OCI-LY1 (cell line): ENCODE results near the gene CD19.
"Not testable (repeated sequence)": the region's sequence is repeated elsewhere in the genome, so short reads cannot be mapped to it uniquely, and the experiment has no call there.

Experiments used
- H2AFZ ChIP-seq: fragments of 200-600 bp; sonication (generic), shearing (Covaris generic); 2 replicates; pipeline ENCODE4 v1.6.0; 2014; ENCODE audit warnings: antibody characterized with exemption, mild to moderate bottlenecking, low read length
- H3F3A ChIP-seq: fragments of 200-600 bp; sonication (generic), shearing (Covaris generic); 2 replicates; pipeline ENCODE4 v1.6.0; 2014; ENCODE audit warnings: mild to moderate bottlenecking, antibody characterized with exemption, low read length, moderate library complexity; ENCODE audit not compliant: insufficient read depth
- H3K27ac ChIP-seq: fragments of 200-600 bp; sonication (generic); 2 replicates; pipeline ENCODE4 v1.5.1; 2014; ENCODE audit warnings: low read length, mixed run types, mild to moderate bottlenecking, low read depth; ENCODE audit not compliant: poor library complexity, severe bottlenecking
- H3K27me3 ChIP-seq: fragments of 200-600 bp; sonication (generic); 2 replicates; pipeline ENCODE4 v1.6.0; 2014; ENCODE audit warnings: antibody characterized with exemption, mild to moderate bottlenecking, low read length, moderate library complexity; ENCODE audit not compliant: insufficient read depth
- H3K36me3 ChIP-seq: fragments of 200-600 bp; sonication (generic); 2 replicates; pipeline ENCODE4 v1.6.1; 2014; ENCODE audit warnings: mild to moderate bottlenecking, antibody characterized with exemption, low read length, moderate library complexity, mixed read lengths; ENCODE audit not compliant: insufficient read depth
- H3K4me1 ChIP-seq: fragments of 200-600 bp; sonication (generic); 2 replicates; pipeline ENCODE4 v1.5.1; 2014; ENCODE audit warnings: mild to moderate bottlenecking, low read length, moderate library complexity; ENCODE audit not compliant: insufficient read depth, severe bottlenecking
- H3K4me2 ChIP-seq: fragments of 200-600 bp; sonication (generic), shearing (Covaris generic); 2 replicates; pipeline ENCODE4 v1.6.1; 2014; ENCODE audit warnings: low read length
- H3K4me3 ChIP-seq: fragments of 200-600 bp; sonication (generic); 2 replicates; pipeline ENCODE4 v1.5.1; 2014; ENCODE audit warnings: low read length, low read depth, mild to moderate bottlenecking, mixed read lengths; ENCODE audit not compliant: poor library complexity, severe bottlenecking
- H3K79me2 ChIP-seq: fragments of 200-600 bp; shearing (Covaris generic); 2 replicates; pipeline ENCODE4 v1.6.1; 2016; ENCODE audit warnings: mixed run types, low read length, mixed read lengths; ENCODE audit not compliant: insufficient read depth
- H3K9ac ChIP-seq: fragments of 200-600 bp; sonication (generic), shearing (Covaris generic); 2 replicates; pipeline ENCODE4 v1.6.1; 2014; ENCODE audit warnings: mild to moderate bottlenecking, low read length, mixed read lengths
- H3K9me2 ChIP-seq: fragments of 200-600 bp; sonication (generic), shearing (Covaris generic); 2 replicates; pipeline ENCODE4 v1.6.1; 2014; ENCODE audit warnings: low read depth, mild to moderate bottlenecking, low read length, mixed read lengths
- H3K9me3 ChIP-seq: fragments of 200-600 bp; shearing (Covaris generic); 2 replicates; pipeline ENCODE4 v1.6.1; 2014; ENCODE audit warnings: low read length, mixed read lengths
- H4K20me1 ChIP-seq: fragments of 200-600 bp; sonication (generic), shearing (Covaris generic); 2 replicates; pipeline ENCODE4 v1.6.0; 2016; ENCODE audit warnings: mild to moderate bottlenecking, low read length; ENCODE audit not compliant: insufficient read depth
- CTCF ChIP-seq: fragments of 200-600 bp; sonication (generic), shearing (Covaris generic); IDR thresholded peaks from 2 replicates; pipeline ENCODE4 v1.5.1; 2017; ENCODE audit warnings: mild to moderate bottlenecking, antibody characterized with exemption, low read length, moderate library complexity, mixed read lengths
- EZH2 ChIP-seq: fragments of 200-600 bp; sonication (generic), shearing (Covaris generic); IDR thresholded peaks from 2 replicates; pipeline ENCODE4 v1.8.0; 2017; ENCODE audit warnings: borderline replicate concordance, mixed run types, mild to moderate bottlenecking, antibody characterized with exemption, low read length, moderate library complexity, mixed read lengths

The CD19 gene

DNA sequence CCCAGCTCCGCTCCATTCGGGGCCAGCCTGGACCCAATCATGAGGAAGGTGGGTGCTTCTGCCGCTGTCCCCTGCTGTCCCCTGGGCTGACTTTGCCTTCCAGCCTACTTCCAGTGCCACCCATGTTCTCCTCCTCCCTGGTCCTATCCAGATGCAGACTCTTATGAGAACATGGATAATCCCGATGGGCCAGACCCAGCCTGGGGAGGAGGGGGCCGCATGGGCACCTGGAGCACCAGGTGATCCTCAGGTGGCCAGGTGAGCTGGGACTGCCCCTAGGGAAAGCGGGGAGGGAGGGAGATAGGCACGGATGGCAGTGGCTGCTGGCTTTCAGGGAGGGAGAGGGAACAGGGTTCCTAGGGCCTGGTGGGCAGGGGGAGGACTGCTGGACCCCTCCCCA lies 7.0 kb downstream of the CD19 start:
- Histone ChIP-seq H3K4me2 (no peak overlapping the region), H3K36me3 (peaks cover 42% of the 10 kb centered on the region), H3F3A (no peaks in the 10 kb centered on the region), H3K4me1 (no peaks in the 10 kb centered on the region), H3K27me3 (no peaks in the 10 kb centered on the region), H3K9me3 (no peaks in the 10 kb centered on the region), H3K9ac (no peak overlapping the region), H3K4me3 (no peak overlapping the region), H4K20me1 (no peaks in the 10 kb centered on the region), H3K79me2 (no peaks in the 10 kb centered on the region), H3K9me2 (no peaks in the 10 kb centered on the region), H3K27ac (no peak overlapping the region), H2AFZ (no peak overlapping the region)
- TF ChIP-seq CTCF (no peak), EZH2 (no peak)

DNA sequence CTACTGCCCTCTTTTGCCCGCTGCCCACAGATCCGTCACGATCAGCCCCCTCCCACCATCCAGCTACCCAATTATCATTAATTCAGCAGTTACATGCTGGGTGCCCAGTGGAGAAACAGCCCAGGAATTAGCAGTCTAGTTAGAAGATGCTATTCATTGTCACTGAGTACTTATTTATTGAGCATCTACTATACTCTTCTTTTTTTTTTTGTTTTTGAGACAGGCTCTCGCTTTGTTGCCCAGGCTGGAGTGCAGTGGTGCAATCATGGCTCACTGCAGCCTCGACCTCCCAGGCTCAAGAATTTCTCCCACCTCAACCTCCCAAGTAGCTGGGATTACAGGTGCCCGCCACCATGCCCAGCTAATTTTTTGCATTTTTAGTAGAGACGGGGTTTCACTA lies 8.1 kb downstream of the CD19 start:
- not testable (repeated sequence) for H3K4me1 ChIP-seq, H3F3A ChIP-seq, H3K27ac ChIP-seq, H4K20me1 ChIP-seq, H3K9me3 ChIP-seq, H3K4me2 ChIP-seq, H3K79me2 ChIP-seq, H3K9me2 ChIP-seq, H3K27me3 ChIP-seq, H3K9ac ChIP-seq, H3K4me3 ChIP-seq, H2AFZ ChIP-seq
- H3K36me3 ChIP-seq = peaks cover 33% of the 10 kb centered on the region

DNA sequence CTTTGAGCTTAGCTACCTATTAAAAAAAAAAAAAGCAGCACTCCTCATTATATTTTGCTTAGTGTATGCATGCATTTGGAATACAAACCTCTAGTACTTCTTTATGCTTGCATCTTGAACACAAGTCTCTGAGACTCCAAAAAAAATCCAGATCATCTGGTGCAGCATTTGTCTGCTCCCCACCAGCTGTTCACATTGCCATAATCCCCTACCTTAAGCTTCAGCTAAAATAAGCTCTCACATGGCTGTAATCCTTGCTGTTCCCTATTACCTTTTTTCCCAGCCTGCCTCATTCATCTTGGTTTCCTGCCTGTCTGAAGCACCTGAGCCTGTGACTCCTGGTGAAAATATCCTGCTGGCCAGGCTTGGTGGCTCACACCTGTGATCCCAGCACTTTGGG lies 11.5 kb downstream of the CD19 start:
- Histone ChIP-seq H3K4me1 (peaks cover 8% of the 10 kb centered on the region), H3K27ac (no peak overlapping the region), H3K4me2 (no peak overlapping the region), H3K9me3 (no peaks in the 10 kb centered on the region), H3K4me3 (no peak overlapping the region), H3K9ac (no peak overlapping the region), H2AFZ (no peak overlapping the region), H3K36me3 (peaks cover 11% of the 10 kb centered on the region), H3K27me3 (no peaks in the 10 kb centered on the region), H4K20me1 (no peaks in the 10 kb centered on the region), H3K9me2 (no peaks in the 10 kb centered on the region), H3F3A (0 out of 2 replicates have a peak, but pooled peaks cover 3% of the 10 kb centered on the region), H3K79me2 (no peaks in the 10 kb centered on the region)
- TF ChIP-seq EZH2 (no peak), CTCF (no peak)

DNA sequence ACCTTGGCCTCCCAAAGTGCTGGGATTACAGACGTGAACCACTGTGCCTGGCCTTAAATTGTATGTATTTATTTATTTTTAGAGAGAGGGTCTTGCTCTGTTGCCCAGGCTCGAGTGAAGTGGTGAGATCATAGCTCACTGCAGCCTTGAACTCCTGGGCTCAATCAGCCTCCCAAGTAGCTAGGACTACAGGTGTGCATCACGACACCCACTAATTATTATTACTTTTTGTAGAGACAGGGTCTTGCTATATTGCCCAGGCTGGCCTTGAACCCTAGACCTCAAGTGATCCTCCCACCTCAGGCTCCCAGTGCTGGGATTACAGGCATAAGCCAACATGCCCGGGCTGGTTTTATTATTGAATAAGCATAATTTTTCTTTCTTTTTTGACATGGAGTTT lies 14.9 kb downstream of the CD19 start:
- Histone ChIP-seq H4K20me1 (no peaks in the 10 kb centered on the region), H3K36me3 (no peaks in the 10 kb centered on the region), H2AFZ (no peak overlapping the region)

More for the DNA sequence above, 14.9 kb downstream of the CD19 start:
- H3K27me3 ChIP-seq = no peaks in the 10 kb centered on the region
- H3K79me2 ChIP-seq = peaks cover 7% of the 10 kb centered on the region
- no peaks in the 10 kb centered on the region for H3K9me3 ChIP-seq
- TF ChIP-seq EZH2 = no peak
- no peak for TF ChIP-seq CTCF
- no peak overlapping the region for H3K27ac ChIP-seq
- peaks cover 16% of the 10 kb centered on the region for H3K4me1 ChIP-seq
- H3K4me3 ChIP-seq = no peak overlapping the region
- no peak overlapping the region for H3K4me2 ChIP-seq
- H3K9ac ChIP-seq = no peak overlapping the region
- H3K9me2 ChIP-seq = no peaks in the 10 kb centered on the region
- H3F3A ChIP-seq = 0 out of 2 replicates have a peak, but pooled peaks cover 3% of the 10 kb centered on the region
